ENCODE data around the gene LMAN2L. TPM values are rescaled to one million over a fixed set of nuclear protein-coding genes. Genes with fewer than 3 reads are reported as not detected.

Gene LMAN2L
- total and polyA plus RNA-seq, 12 donors: 12.3 to 36.8 (median 15.8) TPM

DNA sequence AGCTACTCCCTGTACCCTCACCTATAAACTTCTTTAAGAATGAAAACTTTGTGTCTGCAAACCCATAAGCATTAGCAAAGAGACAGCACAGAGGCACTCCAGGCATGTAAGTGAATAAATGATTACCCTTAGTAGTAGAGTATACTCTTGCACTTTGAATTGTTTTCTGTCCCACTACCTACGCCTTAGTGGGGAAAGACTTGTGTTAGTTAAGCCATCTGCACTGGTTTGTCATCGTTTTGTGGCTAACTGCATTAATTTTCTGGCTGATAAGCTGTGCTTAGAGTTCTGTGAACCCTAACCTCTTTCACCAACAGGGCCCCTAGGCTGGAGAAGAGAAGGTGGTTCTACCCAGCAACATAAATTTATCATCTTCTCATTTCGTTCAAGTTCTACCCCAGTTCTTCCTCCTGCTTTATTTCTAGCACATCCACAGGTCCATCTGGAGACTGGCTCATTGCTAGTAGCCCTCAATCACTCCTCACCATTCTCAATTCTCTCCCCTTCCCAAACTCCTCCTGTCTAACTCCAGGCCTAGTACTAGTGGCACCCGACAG is 710 bp downstream of the LMAN2L start:
- H3K36me3 ChIP-seq (replicated peaks in 1 of 2): peaks cover 0 to 6% of the 10 kb centered on the region in 2 donors
- H3K4me1 ChIP-seq (replicated peaks in 1 of 2): peaks cover 11 to 51% of the 10 kb centered on the region in 2 donors
- TF ChIP-seq, protein P1, sequence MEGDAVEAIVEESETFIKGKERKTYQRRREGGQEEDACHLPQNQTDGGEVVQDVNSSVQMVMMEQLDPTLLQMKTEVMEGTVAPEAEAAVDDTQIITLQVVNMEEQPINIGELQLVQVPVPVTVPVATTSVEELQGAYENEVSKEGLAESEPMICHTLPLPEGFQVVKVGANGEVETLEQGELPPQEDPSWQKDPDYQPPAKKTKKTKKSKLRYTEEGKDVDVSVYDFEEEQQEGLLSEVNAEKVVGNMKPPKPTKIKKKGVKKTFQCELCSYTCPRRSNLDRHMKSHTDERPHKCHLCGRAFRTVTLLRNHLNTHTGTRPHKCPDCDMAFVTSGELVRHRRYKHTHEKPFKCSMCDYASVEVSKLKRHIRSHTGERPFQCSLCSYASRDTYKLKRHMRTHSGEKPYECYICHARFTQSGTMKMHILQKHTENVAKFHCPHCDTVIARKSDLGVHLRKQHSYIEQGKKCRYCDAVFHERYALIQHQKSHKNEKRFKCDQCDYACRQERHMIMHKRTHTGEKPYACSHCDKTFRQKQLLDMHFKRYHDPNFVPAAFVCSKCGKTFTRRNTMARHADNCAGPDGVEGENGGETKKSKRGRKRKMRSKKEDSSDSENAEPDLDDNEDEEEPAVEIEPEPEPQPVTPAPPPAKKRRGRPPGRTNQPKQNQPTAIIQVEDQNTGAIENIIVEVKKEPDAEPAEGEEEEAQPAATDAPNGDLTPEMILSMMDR (IDR thresholded peaks at IDR 0.05): no peak
- no peak for TF ChIP-seq POLR2A (IDR thresholded peaks at IDR 0.05)
- no peak for DNase-seq
- H3K27ac ChIP-seq: peak overlapping the region in 3 of 5 donors; percentile 28 to 72 (median 35)
- peak overlapping the region in 3 of 4 donors; percentile 54 to 89 (median 58) for H3K4me3 ChIP-seq
- H3K9me3 ChIP-seq (replicated peaks in 1 of 3): no peaks in the 10 kb centered on the region
- WGBS, 4 donors: 15 to 23% (median 20%) methylated on average over 4 of the region's 4 CpGs
- no peaks in the 10 kb centered on the region for H3K27me3 ChIP-seq
- intact Hi-C loops (cut with DNase I): no loop called here

DNA sequence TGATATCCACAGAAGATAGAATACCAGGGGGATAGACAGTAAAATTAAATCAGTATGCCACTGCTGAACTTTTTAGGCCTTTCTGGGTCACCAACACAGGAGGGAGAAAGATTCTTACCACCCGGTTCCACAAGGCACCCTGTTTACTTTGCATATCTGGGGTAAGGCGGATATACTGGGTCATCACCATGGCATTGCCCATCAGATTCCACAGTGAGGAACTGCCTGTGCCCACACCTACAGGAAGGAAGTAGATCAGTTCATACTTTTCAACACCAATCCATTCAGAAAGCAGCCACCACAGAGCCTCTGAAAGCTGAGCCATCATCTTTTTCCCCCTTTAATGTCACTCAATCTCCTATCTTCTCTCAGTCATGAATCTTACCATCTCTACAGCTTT is 2.0 kb downstream of the LMAN2L start:
- H3K9me3 ChIP-seq (replicated peaks in 1 of 3): no peaks in the 10 kb centered on the region
- H3K27ac ChIP-seq: no peak overlapping the region
- H3K36me3 ChIP-seq (replicated peaks in 1 of 2): peaks cover 0 to 20% of the 10 kb centered on the region in 2 donors
- no peak overlapping the region for H3K4me3 ChIP-seq
- intact Hi-C loops (cut with DNase I): no loop called here
- H3K27me3 ChIP-seq: no peaks in the 10 kb centered on the region
- 53 to 72% (median 59%) methylated on average over 2 of the region's 2 CpGs for WGBS, 4 donors
- DNase-seq: no peak
- H3K4me1 ChIP-seq (replicated peaks in 1 of 2): peaks cover 11 to 57% of the 10 kb centered on the region in 2 donors
- TF ChIP-seq, protein P1 (IDR thresholded peaks at IDR 0.05): no peak
- TF ChIP-seq POLR2A (IDR thresholded peaks at IDR 0.05): no peak

DNA sequence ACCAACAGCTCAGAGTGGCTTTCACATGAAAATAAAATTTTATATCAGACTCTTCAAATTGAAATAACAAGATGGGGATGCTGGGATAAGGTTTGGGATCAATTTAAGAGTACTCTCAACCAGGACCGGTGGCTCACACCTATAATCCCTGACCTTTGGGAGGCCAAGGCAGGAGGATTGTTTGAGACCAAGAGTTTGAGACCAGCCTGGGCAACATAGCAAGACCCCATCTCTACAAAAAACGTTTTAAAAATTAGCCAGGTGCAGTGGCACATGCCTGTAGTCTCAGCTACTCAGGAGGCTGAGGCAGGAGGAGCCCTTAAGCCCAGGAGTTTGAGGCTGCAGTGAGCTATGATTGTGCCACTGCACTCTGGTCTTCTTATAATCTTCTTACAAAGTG is 2.6 kb downstream of the LMAN2L start:
- no peak for DNase-seq
- no peaks in the 10 kb centered on the region for H3K9me3 ChIP-seq (replicated peaks in 1 of 3)
- H3K4me1 ChIP-seq (replicated peaks in 1 of 2): peaks cover 11 to 57% of the 10 kb centered on the region in 2 donors
- no peak overlapping the region for H3K4me3 ChIP-seq
- H3K27me3 ChIP-seq: no peaks in the 10 kb centered on the region
- H3K27ac ChIP-seq: no peak overlapping the region
- WGBS, 4 donors: 47 to 73% (median 62%) methylated on average over 2 of the region's 2 CpGs
- intact Hi-C loops (cut with DNase I): no loop called here
- TF ChIP-seq, protein P1 (IDR thresholded peaks at IDR 0.05): no peak
- TF ChIP-seq POLR2A (IDR thresholded peaks at IDR 0.05): no peak
- peaks cover 0 to 25% of the 10 kb centered on the region in 2 donors for H3K36me3 ChIP-seq (replicated peaks in 1 of 2)

DNA sequence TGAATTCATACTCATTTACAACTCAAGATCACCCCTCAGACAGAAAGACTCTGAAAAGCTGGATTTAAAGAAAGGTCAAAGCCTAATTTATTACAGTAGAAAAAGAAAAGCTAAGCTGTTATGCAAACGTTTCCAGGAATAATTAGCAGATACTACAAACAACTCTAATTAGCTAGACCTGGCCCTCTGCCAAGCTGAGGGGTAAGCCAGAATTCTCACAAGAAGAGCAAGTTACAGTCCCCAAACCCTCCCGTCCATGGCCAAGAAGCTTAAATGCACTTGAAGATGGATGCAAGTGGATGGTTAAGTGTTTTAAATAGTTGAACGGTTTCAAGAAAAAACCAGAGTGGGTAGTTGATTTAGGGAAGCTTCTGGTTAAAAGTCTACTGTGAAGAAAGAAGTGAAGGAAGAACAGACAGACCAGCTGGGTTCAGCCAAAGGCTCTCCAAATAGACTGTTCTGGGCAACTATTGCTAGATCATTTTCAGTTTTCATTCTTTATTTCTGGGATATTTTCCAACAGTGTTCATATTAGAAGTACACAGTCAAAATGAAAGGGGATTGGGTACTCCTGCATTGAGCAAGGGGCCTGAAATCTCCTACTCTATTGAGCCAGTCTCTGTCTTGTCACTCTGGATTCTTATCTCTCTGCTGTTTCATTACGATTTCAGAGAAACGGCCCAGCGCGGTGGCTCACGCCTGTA is 4.8 kb downstream of the LMAN2L start:
- WGBS, 4 donors: 64 to 74% (median 65%) methylated on average over 8 of the region's 8 CpGs
- H3K9me3 ChIP-seq (replicated peaks in 1 of 3): no peaks in the 10 kb centered on the region
- H3K4me3 ChIP-seq: no peak overlapping the region
- peak in 2 of 7 donors; percentile 23 to 35 for DNase-seq
- H3K4me1 ChIP-seq (replicated peaks in 1 of 2): peaks cover 11 to 57% of the 10 kb centered on the region in 2 donors
- peaks cover 0 to 46% of the 10 kb centered on the region in 2 donors for H3K36me3 ChIP-seq (replicated peaks in 1 of 2)
- H3K27ac ChIP-seq: peak overlapping the region in 2 of 5 donors; percentile 39 to 45
- intact Hi-C loops (cut with DNase I): no loop called here
- TF ChIP-seq, protein P1 (IDR thresholded peaks at IDR 0.05): no peak
- no peak for TF ChIP-seq POLR2A (IDR thresholded peaks at IDR 0.05)
- no peaks in the 10 kb centered on the region for H3K27me3 ChIP-seq
